K562 (cell line): ENCODE results near the gene PODXL. TPM values are rescaled to one million over a fixed set of nuclear protein-coding genes. Genes with fewer than 3 reads are reported as not detected.
A peak's percentile ranks its signal among the peaks of the same experiment; 100 is the strongest.

Experiments
- ATAC-seq: fragments of 200-7000 bp; cut with Tn5 transposase; 3 replicates; pipeline ENCODE4 v1.9.1; 2020; ENCODE audit warnings: moderate library complexity
- Bru-seq: library from RNA; stranded (reverse); fragments of 400-500 nt; gene quantifications from one replicate; lab custom pipeline; 2021; lab: Mats Ljungman, UMichigan
- BruChase-seq, 2 experiments: library from RNA; stranded (reverse); fragments of 400-500 nt; gene quantifications; one replicate each; lab custom pipeline; 2021; lab: Mats Ljungman, UMichigan
- BruUV-seq: library from RNA; stranded (reverse); fragments of 400-500 nt; replicated peaks from 2 replicates; lab custom pipeline; 2021; lab: Mats Ljungman, UMichigan
- CTCF ChIA-PET: fragments of 300-600 bp; formaldehyde crosslinking; extraction: SDS; loops from one replicate; lab custom pipeline; 2021; ENCODE audit warnings: low intra/inter-chr PET ratio; lab: Yijun Ruan, JAX
- POLR2A ChIA-PET: fragments of 300-600, 350-650 bp; sonication (Branson Sonifier 250); formaldehyde crosslinking; extraction: SDS; loops from one replicate; lab custom pipeline; 2021; ENCODE audit warnings: antibody characterized with exemption, inconsistent platforms; lab: Yijun Ruan, JAX
- DNase-seq, 4 experiments: peaks; one replicate each; pipeline versions ENCODE4 v3.0.0 to v3.0.0-alpha.2; 2011 to 2018; ENCODE audit warnings: low spot score in 3 of 4, mixed read lengths in 3 of 4; ENCODE audit errors: extremely low read depth in 1 of 4
- FAIRE-seq: peaks from 2 replicates; lab custom pipeline; 2011; peaks lifted over from hg19 to GRCh38; lab: Jason Lieb, UNC
- H2AFZ ChIP-seq: 2 replicates; pipeline ENCODE4 v1.6.0; 2011; ENCODE audit warnings: low read depth, low read length, control low read depth, inconsistent platforms
- H3K27ac ChIP-seq: fragments of 200-600 bp; 3 replicates; pipeline ENCODE4 v1.8.0; 2011; ENCODE audit warnings: low read depth, mild to moderate bottlenecking, control low read depth, inconsistent platforms, low read length, moderate library complexity, mixed read lengths; ENCODE audit errors: extremely low read depth
- H3K27me3 ChIP-seq, 2 experiments: fragments of 300-600 bp in 1 of 2; 2 replicates in 1 of 2; 3 replicates in 1 of 2; pipeline versions ENCODE4 v1.6.0 to v1.8.0; 2011; ENCODE audit warnings: inconsistent platforms in 2 of 2, low read length in 2 of 2, mild to moderate bottlenecking in 1 of 2, mixed read lengths in 1 of 2, moderate library complexity in 1 of 2; ENCODE audit not compliant: control insufficient read depth in 2 of 2, insufficient read depth in 2 of 2
- H3K36me3 ChIP-seq: fragments of 300-600 bp; 3 replicates; pipeline ENCODE4 v1.8.0; 2011; ENCODE audit warnings: mild to moderate bottlenecking, low read length, inconsistent platforms; ENCODE audit not compliant: control insufficient read depth, insufficient read depth
- H3K4me1 ChIP-seq, 2 experiments: fragments of 200-600 bp in 1 of 2; replicated peaks in 1 of 2; 2 replicates in 1 of 2; 3 replicates in 1 of 2; pipeline versions ENCODE4 v1.5.1 to v1.8.0; 2011; ENCODE audit warnings: inconsistent platforms in 2 of 2, low read length in 2 of 2, mild to moderate bottlenecking in 1 of 2, mixed read lengths in 1 of 2, moderate library complexity in 1 of 2; ENCODE audit not compliant: control insufficient read depth in 2 of 2, insufficient read depth in 2 of 2
- H3K4me2 ChIP-seq: 2 replicates; pipeline ENCODE4 v1.6.1; 2011; ENCODE audit warnings: low read length, control low read depth, inconsistent platforms, mixed read lengths; ENCODE audit not compliant: insufficient read depth
- H3K4me3 ChIP-seq: fragments of 200-600 bp; sonication (generic), shearing (Covaris generic); 2 replicates; pipeline ENCODE4 v1.5.1; 2016; ENCODE audit warnings: control low read depth, inconsistent platforms
- H3K79me2 ChIP-seq: fragments of 200-600 bp; 3 replicates; pipeline ENCODE4 v1.8.0; 2011; ENCODE audit warnings: low read length, inconsistent platforms; ENCODE audit not compliant: control insufficient read depth, insufficient read depth
- H3K9ac ChIP-seq, 2 experiments: 2 replicates each; pipeline versions ENCODE4 v1.6.0 to v1.6.1; 2011; ENCODE audit warnings: low read depth in 2 of 2, low read length in 2 of 2, control low read depth in 1 of 2, inconsistent platforms in 1 of 2, mild to moderate bottlenecking in 1 of 2, mixed read lengths in 1 of 2; ENCODE audit not compliant: insufficient read depth in 1 of 2
- H3K9me1 ChIP-seq: one replicate; pipeline ENCODE4 v1.6.0; 2011; ENCODE audit warnings: inconsistent platforms, mild to moderate bottlenecking, low read length, moderate library complexity; ENCODE audit not compliant: control insufficient read depth, insufficient read depth
- H3K9me3 ChIP-seq: replicated peaks from 2 replicates; pipeline ENCODE4 v1.5.1; 2011; ENCODE audit warnings: low read depth, low read length, inconsistent platforms; ENCODE audit not compliant: control insufficient read depth, insufficient read depth
- H4K20me1 ChIP-seq: replicated peaks from 2 replicates; pipeline ENCODE4 v1.6.1; 2011; ENCODE audit warnings: low read length, inconsistent platforms, mixed read lengths; ENCODE audit not compliant: control insufficient read depth, insufficient read depth
- CSDE1 ChIP-seq, 2 experiments: fragments of 450-650 bp; IDR thresholded peaks; 2 replicates each; pipeline ENCODE4 v1.6.1; 2016; ENCODE audit warnings: mild to moderate bottlenecking in 1 of 2
- E2F6 ChIP-seq, 2 experiments: IDR thresholded peaks; 2 replicates each; pipeline ENCODE4 v1.6.1; 2011; ENCODE audit warnings: borderline replicate concordance in 1 of 2, control low read depth in 1 of 2, low read depth in 1 of 2, low read length in 1 of 2, mild to moderate bottlenecking in 1 of 2, mixed read lengths in 1 of 2, moderate library complexity in 1 of 2; ENCODE audit not compliant: insufficient read depth in 1 of 2, insufficient read length in 1 of 2, poor library complexity in 1 of 2, severe bottlenecking in 1 of 2; ENCODE audit errors: extremely low read depth in 1 of 2
- KDM2B ChIP-seq: fragments of 250-450 bp; sonication (Bioruptor Pico); IDR thresholded peaks from 2 replicates; pipeline ENCODE4 v1.8.0; 2021; ENCODE audit warnings: mild to moderate bottlenecking, moderate library complexity
- LCOR ChIP-seq: sonication (generic); formaldehyde crosslinking; IDR thresholded peaks from 2 replicates; pipeline ENCODE4 v1.8.0; 2022; ENCODE audit warnings: mild to moderate bottlenecking, missing genetic modification reagents
- SOX6 ChIP-seq: fragments of 450-650 bp; IDR thresholded peaks from 2 replicates; pipeline ENCODE4 v1.6.1; 2014; ENCODE audit warnings: mild to moderate bottlenecking
- ZNF175 ChIP-seq: fragments of 200-800 bp; sonication (Bioruptor generic); IDR thresholded peaks from 2 replicates; pipeline ENCODE4 v1.6.1; 2016; ENCODE audit warnings: low read depth, mild to moderate bottlenecking, missing genetic modification characterization, missing compliant biosample characterization
- whole genome bisulfite sequencing: fragments of 100-300 bp; shearing (Covaris generic); methylation state at CpG from one replicate; pipeline ENCODE4 v1.1.6; 2016; ENCODE audit warnings: low coverage, mixed read lengths; ENCODE audit not compliant: insufficient coverage; ENCODE audit errors: missing lambda C conversion rate; 5-methylcytosine and 5-hydroxymethylcytosine counted together
- in situ Hi-C: fragments of 300-500 bp; cut with MboI; formaldehyde crosslinking; loops from 4 replicates; pipeline ENCODE4 v1.15.0; 2018; ENCODE audit warnings: inconsistent platforms, mixed read lengths
- intact Hi-C: fragments of 100-400 bp; cut with micrococcal nuclease; formaldehyde crosslinking; loops from 2 replicates; pipeline ENCODE4 v1.14.2; 2022
- long read RNA-seq, 3 experiments: library from polyadenylated mRNA in 2 of 3; library from RNA in 1 of 3; unstranded in 2 of 3; stranded (forward) in 1 of 3; transcript quantifications; one replicate each; pipeline ENCODE4 v2.0.0, GENCODE V29; 2019 to 2022
- polyA minus RNA-seq, 3 experiments: library from RNA; depleted of rRNA, polyadenylated mRNA; stranded (reverse); fragments of >200 nt; gene quantifications; 2 replicates each; pipeline ENCODE4 v1.2.3, GENCODE V29; 2011
- polyA plus RNA-seq, 8 experiments: library from polyadenylated mRNA; depleted of rRNA in 4 of 8; stranded (reverse) in 5 of 8; unstranded in 3 of 8; fragments of >200 nt; fragmentation: Nextera tagmentation in 2 of 8; fragmentation: Illumina TruSeq in 1 of 8; extraction: Ambion mirVana in 2 of 8; extraction: Trizol in 1 of 8; gene quantifications; 2 replicates each; pipeline versions ENCODE4 v1.2.1 to v1.2.3, GENCODE V29; 2011 to 2014; ENCODE audit warnings: inconsistent platforms in 1 of 8, missing spikeins in 1 of 8
- total RNA-seq, 7 experiments: library from RNA; depleted of rRNA in 6 of 7; stranded (reverse); fragments of >200 nt in 6 of 7; fragmentation: Illumina TruSeq in 2 of 7; extraction: Trizol in 2 of 7; gene quantifications; 2 replicates each; pipeline versions ENCODE4 v1.2.1 to v1.2.3, GENCODE V29; 2011 to 2021; ENCODE audit warnings: low replicate concordance in 1 of 7

Gene PODXL
- total RNA-seq (2011; cell fraction: chromatin; rRNA removed; ENCODE audit: low replicate concordance), result 0.26 and 0.39 TPM in 2 replicates
- total RNA-seq (2011; cell fraction: nucleolus; rRNA removed), result 0.50 and 0.79 TPM in 2 replicates
- 0.37 and 0.76 TPM in 2 replicates for total RNA-seq (2011; cell fraction: nucleoplasm; rRNA removed)
- total RNA-seq (2014; rRNA removed), result 0.05 and 0.16 TPM in 2 replicates
- 0.07 and 0.10 TPM in 2 replicates for total RNA-seq (2014; rRNA removed; fragmentation: Illumina TruSeq; extraction: Trizol)
- 0.15 and 0.18 TPM in 2 replicates for total RNA-seq (2015; rRNA removed; fragmentation: Illumina TruSeq; extraction: Trizol)
- total RNA-seq (2021), result 0.51 and 0.67 TPM in 2 replicates
- polyA plus RNA-seq (2011; rRNA removed), result 0.07 and 0.24 TPM in 2 replicates
- 0.10 and 0.16 TPM in 2 replicates for polyA plus RNA-seq (2011; cell fraction: cytosol; rRNA removed)
- 0.38 and 0.45 TPM in 2 replicates for polyA plus RNA-seq (2011; cell fraction: nucleus; rRNA removed)
- polyA plus RNA-seq (2012), result 0.17 and 0.22 TPM in 2 replicates
- polyA plus RNA-seq (2014; fragmentation: Illumina TruSeq; extraction: Trizol), result 0.07 and 0.21 TPM in 2 replicates
- polyA plus RNA-seq (2014; fragmentation: Nextera tagmentation; extraction: Ambion mirVana), result under 1 TPM; 0.01 to 0.03 TPM
- polyA plus RNA-seq (2014; rRNA removed), result 0.03 and 0.73 TPM in 2 replicates
- 0.24 and 0.39 TPM in 2 replicates for polyA minus RNA-seq (2011; rRNA and poly(A)+ RNA removed)
- polyA minus RNA-seq (2011; cell fraction: cytosol; rRNA and poly(A)+ RNA removed), result 1.8 and 2.1 TPM in 2 replicates
- polyA minus RNA-seq (2011; cell fraction: nucleus; rRNA and poly(A)+ RNA removed), result 0.54 and 0.56 TPM in 2 replicates
- percentile 21 among the genes with signal in this experiment for Bru-seq, nascent RNA
- BruChase-seq, experiment 1, labeled RNA remaining after a 2-hour chase, result percentile 13 among the genes with signal in this experiment
- BruChase-seq, experiment 2, labeled RNA remaining after a 6-hour chase, result percentile 19 among the genes with signal in this experiment
- long read RNA-seq, experiment 1, result 0 reads
- long read RNA-seq, experiment 2, result 0 reads
- long read RNA-seq, experiment 3, result 0 reads

- POLR2A ChIA-PET, result no interaction called here
- Histone ChIP-seq H2AFZ (peak within 1 kb of the TSS; percentile 65), H3K4me1 (peaks cover 0 to 19% of the 10 kb centered on the region in 2 experiments; a peak in 2 of 5 replicates), H3K9me1 (no peaks in the 10 kb centered on the region), H3K4me2 (peak within 1 kb of the TSS; percentile 46; the same call in 1 of the 2 replicates), H3K79me2 (no peaks in the 10 kb centered on the region), H3K4me3 (peak within 1 kb of the TSS; percentile 32), H4K20me1 (peaks cover 19% of the 10 kb centered on the region), H3K27me3 (peaks cover 68 to 91% of the 10 kb centered on the region in 2 experiments), H3K36me3 (no peaks in the 10 kb centered on the region), H3K9ac (peak within 1 kb of the TSS in 1 of 2 experiments; percentile 84; a peak in 2 of 4 replicates), H3K9me3 (no peaks in the 10 kb centered on the region), H3K27ac (no peak within 1 kb of the TSS)
- no TSS peak for BruUV-seq
- in situ Hi-C loops, result no loop called here
- CTCF ChIA-PET, result interaction anchor here (0.6 kb wide), 1 partner anchor 44 kb away, joined by 3 read pairs; no protein-coding TSS in a partner anchor
- 2% methylated on average over 76 of the region's 112 CpGs for WGBS
- DNase-seq (peak; percentile 81 to 99 (median 97)), FAIRE-seq (no peak), ATAC-seq (peak; percentile 91)
- intact Hi-C loops, result no loop called here
- TF ChIP-seq ZNF175 (CRISPR knock-in tag) (no peak), E2F6 (IDR thresholded peaks at IDR 0.05; ENCODE audit: borderline replicate concordance in 1 of 2, extremely low read depth in 1 of 2, insufficient read depth in 1 of 2, insufficient read length in 1 of 2, low read depth in 1 of 2, low read length in 1 of 2, poor library complexity in 1 of 2, severe bottlenecking in 1 of 2) (peak; percentile 27 to 95), SOX6 (no peak), KDM2B (peak; percentile 52; the same call in 1 of the 2 replicates), CSDE1 (IDR thresholded peaks at IDR 0.05) (no peak), LCOR (CRISPR knock-in tag) (no peak)
These were observed at the start of gene PODXL for GRCh38 chr7:131556053-131556908. TSS of gene PODXL (minus strand) at chr7:131556628. CDS start at chr7:131556359, 269 bp downstream.
